HCT116 (cell line): ENCODE data around the gene ANKRD9. TPM values are rescaled to one million over a fixed set of nuclear protein-coding genes. Genes with fewer than 3 reads are reported as not detected.

Source experiments
- ATAC-seq: fragments of 200-7000 bp; cut with Tn5 transposase; 2 replicates; pipeline ENCODE4 v1.9.1; 2020; ENCODE audit warnings: mild to moderate bottlenecking, moderate library complexity
- BruUV-seq: library from RNA; stranded (reverse); fragments of 400-500 nt; replicated peaks from 2 replicates; lab custom pipeline; 2021; lab: Mats Ljungman, UMichigan
- CTCF ChIA-PET: fragments of 300-600 bp; sonication (Branson Sonifier 250); formaldehyde crosslinking; loops from one replicate; lab custom pipeline; 2021; ENCODE audit warnings: antibody characterized with exemption; lab: Charles Lee
- POLR2A ChIA-PET: fragments of 300-600, 350-600 bp; sonication (Branson Sonifier 250); formaldehyde crosslinking; loops from one replicate; lab custom pipeline; 2021; ENCODE audit warnings: antibody characterized with exemption; lab: Charles Lee
- RAD21 ChIA-PET, 2 experiments: fragments of 300-600 bp; sonication (Branson Sonifier 250); formaldehyde crosslinking; loops; one replicate each; lab custom pipeline; 2023; ENCODE audit warnings: low total read pairs in 2 of 2; ENCODE audit not compliant: uncharacterized antibody in 2 of 2, unreplicated experiment in 2 of 2, low non-redundant PET in 1 of 2; lab: Charles Lee
- DNase-seq: peaks from one replicate; pipeline ENCODE4 v3.0.0-alpha.2; 2010; ENCODE audit warnings: low read depth, low spot score
- H2AFZ ChIP-seq: fragments of 200-600 bp; shearing (Covaris generic), sonication (generic); 2 replicates; pipeline ENCODE4 v1.6.1; 2017; ENCODE audit warnings: low read depth, mixed run types, mixed read lengths, antibody characterized with exemption, low read length; ENCODE audit not compliant: poor library complexity, severe bottlenecking
- H3K27ac ChIP-seq: 2 replicates; pipeline ENCODE4 v1.5.1; 2012; ENCODE audit warnings: low read depth, low read length
- H3K27me3 ChIP-seq: fragments of 200-600 bp; sonication (generic); 2 replicates; pipeline ENCODE4 v1.6.1; 2016; ENCODE audit warnings: mixed run types, low read length, mixed read lengths; ENCODE audit not compliant: insufficient read depth
- H3K36me3 ChIP-seq, 2 experiments: fragments of 200-500 bp in 1 of 2; fragments of 200-600 bp in 1 of 2; sonication (Bioruptor generic) in 1 of 2; sonication (generic) in 1 of 2; 2 replicates each; pipeline versions ENCODE4 v1.5.1 to v1.6.1; 2014 to 2016; ENCODE audit warnings: low read length in 2 of 2, inconsistent platforms in 1 of 2, mixed read lengths in 1 of 2, mixed run types in 1 of 2; ENCODE audit not compliant: insufficient read depth in 2 of 2, control insufficient read depth in 1 of 2
- H3K4me1 ChIP-seq, 2 experiments: fragments of 200-600 bp in 1 of 2; sonication (generic) in 1 of 2; 2 replicates each; pipeline versions ENCODE4 v1.5.1 to v1.6.1; 2012 to 2017; ENCODE audit warnings: low read length in 2 of 2, inconsistent platforms in 1 of 2, mild to moderate bottlenecking in 1 of 2, mixed read lengths in 1 of 2, mixed run types in 1 of 2, moderate library complexity in 1 of 2; ENCODE audit not compliant: insufficient read depth in 2 of 2, control insufficient read depth in 1 of 2
- H3K4me2 ChIP-seq: fragments of 200-600 bp; sonication (generic); 2 replicates; pipeline ENCODE4 v1.6.1; 2017; ENCODE audit warnings: mixed run types, low read length, mixed read lengths
- H3K4me3 ChIP-seq, 2 experiments: fragments of 200-600 bp in 1 of 2; sonication (generic) in 1 of 2; replicated peaks in 1 of 2; 2 replicates each; pipeline ENCODE4 v1.5.1; 2011 to 2016; ENCODE audit warnings: low read length in 2 of 2, control low read depth in 1 of 2, low read depth in 1 of 2, mild to moderate bottlenecking in 1 of 2, mixed read lengths in 1 of 2, mixed run types in 1 of 2
- H3K79me2 ChIP-seq: fragments of 200-600 bp; sonication (generic); 2 replicates; pipeline ENCODE4 v1.6.1; 2017; ENCODE audit warnings: mild to moderate bottlenecking, mixed run types, low read length, moderate library complexity, mixed read lengths; ENCODE audit not compliant: insufficient read depth
- H3K9ac ChIP-seq: fragments of 200-600 bp; sonication (generic); 2 replicates; pipeline ENCODE4 v1.6.1; 2016; ENCODE audit warnings: low read length, mixed read lengths
- H3K9me2 ChIP-seq: fragments of 200-600 bp; sonication (generic), shearing (Covaris generic); 2 replicates; pipeline ENCODE4 v1.6.1; 2017; ENCODE audit warnings: mixed run types, mild to moderate bottlenecking, moderate library complexity; ENCODE audit not compliant: insufficient read depth
- H3K9me3 ChIP-seq, 2 experiments: fragments of 200-500 bp in 1 of 2; fragments of 200-600 bp in 1 of 2; sonication (Bioruptor generic) in 1 of 2; sonication (generic) in 1 of 2; 2 replicates each; pipeline ENCODE4 v1.6.1; 2014 to 2017; ENCODE audit warnings: low read length in 2 of 2, mixed read lengths in 2 of 2, inconsistent platforms in 1 of 2, low read depth in 1 of 2, mild to moderate bottlenecking in 1 of 2, mixed run types in 1 of 2, moderate library complexity in 1 of 2; ENCODE audit not compliant: control insufficient read depth in 1 of 2, insufficient read depth in 1 of 2
- H4K20me1 ChIP-seq: fragments of 200-600 bp; sonication (generic), shearing (Covaris generic); 2 replicates; pipeline ENCODE4 v1.6.1; 2017; ENCODE audit warnings: mixed run types, mild to moderate bottlenecking, moderate library complexity; ENCODE audit not compliant: insufficient read depth
- ATF3 ChIP-seq: IDR thresholded peaks from 2 replicates; pipeline ENCODE4 v1.6.1; 2012
- EZH2 ChIP-seq: fragments of 200-600 bp; sonication (generic); IDR thresholded peaks from 2 replicates; pipeline ENCODE4 v1.6.1; 2017; ENCODE audit warnings: antibody characterized with exemption, mixed run types
- EZH2phosphoT487 ChIP-seq: fragments of 200-600 bp; IDR thresholded peaks from 2 replicates; pipeline ENCODE4 v1.6.1; 2018; ENCODE audit warnings: antibody characterized with exemption, borderline replicate concordance
- FOSL1 ChIP-seq: IDR thresholded peaks from 2 replicates; pipeline ENCODE4 v1.6.1; 2012; ENCODE audit warnings: low read depth
- JUND ChIP-seq: IDR thresholded peaks from 2 replicates; pipeline ENCODE4 v1.6.1; 2012
- MAX ChIP-seq: IDR thresholded peaks from 2 replicates; pipeline ENCODE4 v1.6.1; 2012
- POLR2AphosphoS5 ChIP-seq: IDR thresholded peaks from 2 replicates; pipeline ENCODE4 v1.6.1; 2011; ENCODE audit warnings: mild to moderate bottlenecking, low read depth, low read length, moderate library complexity
- RAD21 ChIP-seq: IDR thresholded peaks from 2 replicates; pipeline ENCODE4 v1.6.1; 2012; ENCODE audit warnings: low read depth, mild to moderate bottlenecking
- REST ChIP-seq: IDR thresholded peaks from 2 replicates; pipeline ENCODE4 v1.6.1; 2012; ENCODE audit warnings: low read depth
- SIN3A ChIP-seq: IDR thresholded peaks from 2 replicates; pipeline ENCODE4 v1.6.1; 2012; ENCODE audit warnings: low read depth
- SRF ChIP-seq: IDR thresholded peaks from 2 replicates; pipeline ENCODE4 v1.6.1; 2012; ENCODE audit warnings: low read depth
- YY1 ChIP-seq: IDR thresholded peaks from 2 replicates; pipeline ENCODE4 v1.6.1; 2011; ENCODE audit warnings: low read length, low read depth, moderate library complexity, mild to moderate bottlenecking; ENCODE audit not compliant: insufficient replicate concordance; ENCODE audit errors: extremely low read depth
- ZBTB33 ChIP-seq: IDR thresholded peaks from 2 replicates; pipeline ENCODE4 v1.6.1; 2011; ENCODE audit warnings: mild to moderate bottlenecking, low read length, moderate library complexity; ENCODE audit not compliant: insufficient replicate concordance; ENCODE audit errors: extremely low read depth
- ZFX ChIP-seq: fragments of 450-650 bp; IDR thresholded peaks from 2 replicates; pipeline ENCODE4 v1.6.1; 2017
- intact Hi-C: fragments of 100-400 bp; cut with micrococcal nuclease; formaldehyde crosslinking; loops from 2 replicates; pipeline ENCODE4 v1.10.0; 2022
- total RNA-seq: library from RNA; stranded (reverse); gene quantifications from one replicate; pipeline ENCODE4 v1.2.1, GENCODE V29; 2021; ENCODE audit not compliant: unreplicated experiment

The ANKRD9 gene
- total RNA-seq, 1 experiment from 2014 or later = 29.0 TPM

- no peaks in the 10 kb centered on the region for H3K4me1 ChIP-seq
- intact Hi-C loops = no loop called here
- no peak overlapping the region for H3K4me3 ChIP-seq
- H3K9me3 ChIP-seq = no peaks in the 10 kb centered on the region
- H3K9me2 ChIP-seq = no peaks in the 10 kb centered on the region
- no peak for ATAC-seq
- no peak overlapping the region for H3K27ac ChIP-seq
- no peaks in the 10 kb centered on the region for H3K36me3 ChIP-seq
- no peaks in the 10 kb centered on the region for H3K27me3 ChIP-seq
- no peak for TF ChIP-seq ZFX
- no peak for TF ChIP-seq YY1
- no peak for TF ChIP-seq MAX
- TF ChIP-seq EZH2 = no peak
- no peak for TF ChIP-seq SIN3A
- no peak for TF ChIP-seq FOSL1
- TF ChIP-seq JUND = no peak
- no peak for TF ChIP-seq POLR2AphosphoS5
- POLR2A ChIA-PET = no interaction called here
- H2AFZ ChIP-seq = no peak overlapping the region
- CTCF ChIA-PET = no interaction called here
- no peaks in the 10 kb centered on the region for H4K20me1 ChIP-seq
- H3K4me2 ChIP-seq = no peak overlapping the region
- no peaks in the 10 kb centered on the region for H3K79me2 ChIP-seq
- BruUV-seq = no TSS peak
- H3K9ac ChIP-seq = no peak overlapping the region
- RAD21 ChIA-PET = no interaction called here
- DNase-seq = no peak
Measured at GRCh38 chr14:102500158-102500662, 9.4 kb downstream of the ANKRD9 start.

- Histone ChIP-seq H3K79me2 (no peaks in the 10 kb centered on the region), H3K27ac (no peak overlapping the region), H4K20me1 (no peaks in the 10 kb centered on the region), H3K27me3 (no peaks in the 10 kb centered on the region), H2AFZ (no peak overlapping the region), H3K9ac (no peak overlapping the region), H3K9me3 (no peaks in the 10 kb centered on the region), H3K36me3 (no peaks in the 10 kb centered on the region), H3K4me1 (no peaks in the 10 kb centered on the region), H3K4me3 (no peak overlapping the region), H3K4me2 (no peak overlapping the region), H3K9me2 (no peaks in the 10 kb centered on the region)
- intact Hi-C loops = no loop called here
- no peak for DNase-seq
- ChIA-PET CTCF (no interaction called here), POLR2A (no interaction called here)
- TF ChIP-seq SIN3A (no peak), ZFX (no peak), REST (no peak), JUND (no peak), RAD21 (no peak), SRF (no peak), ATF3 (no peak), ZBTB33 (no peak), EZH2phosphoT487 (no peak)
- TF ChIP-seq, all 23 proteins: peak for 0
- no peak for ATAC-seq
- BruUV-seq = no TSS peak
- RAD21 ChIA-PET = no interaction called here
Measured at GRCh38 chr14:102499401-102500157, 10.0 kb downstream of the ANKRD9 start.
